Parathyroid adenoma (tissue), 2 donors: ENCODE measurements around the gene APLP2.

Experiments used
- H2AFZ ChIP-seq: fragments of 300-600 bp; sonication (generic); one replicate; pipeline ENCODE4 v1.7.0; 2017; ENCODE audit warnings: antibody characterized with exemption, mild to moderate bottlenecking
- H3K27ac ChIP-seq: fragments of 300-600 bp; sonication (generic); one replicate; pipeline ENCODE4 v1.7.0; 2017
- H3K27me3 ChIP-seq: fragments of 300-600 bp; sonication (generic); one replicate; pipeline ENCODE4 v1.7.0; 2017; ENCODE audit warnings: low read length; ENCODE audit not compliant: control insufficient read depth, insufficient read depth
- H3K36me3 ChIP-seq: fragments of 300-600 bp; sonication (generic); one replicate; pipeline ENCODE4 v1.7.0; 2017; ENCODE audit warnings: low read length; ENCODE audit not compliant: control insufficient read depth, insufficient read depth
- H3K4me1 ChIP-seq: fragments of 300-600 bp; sonication (generic); one replicate; pipeline ENCODE4 v1.7.0; 2017; ENCODE audit warnings: control low read depth
- H3K4me2 ChIP-seq: fragments of 300-600 bp; sonication (generic); one replicate; pipeline ENCODE4 v1.7.0; 2017; ENCODE audit warnings: low read length
- H3K4me3 ChIP-seq: fragments of 300-600 bp; sonication (generic); one replicate; pipeline ENCODE4 v1.7.0; 2017; ENCODE audit warnings: low read depth, low read length
- H3K79me2 ChIP-seq: fragments of 300-600 bp; sonication (generic); one replicate; pipeline ENCODE4 v1.7.0; 2017; ENCODE audit warnings: control low read depth
- H3K9ac ChIP-seq: fragments of 300-600 bp; sonication (generic); one replicate; pipeline ENCODE4 v1.7.0; 2017; ENCODE audit warnings: mild to moderate bottlenecking
- H3K9me3 ChIP-seq: fragments of 300-600 bp; sonication (generic); one replicate; pipeline ENCODE4 v1.7.0; 2017; ENCODE audit warnings: low read length; ENCODE audit not compliant: control insufficient read depth
- CTCF ChIP-seq: fragments of 300-600 bp; sonication (generic); IDR thresholded peaks from one replicate; pipeline ENCODE4 v1.7.0; 2017; ENCODE audit warnings: antibody characterized with exemption, mild to moderate bottlenecking
- donor health status: primary hyperparathyroidism.

The APLP2 gene

GRCh38 chr11:130163346-130164220 is 93.9 kb downstream of the APLP2 start:
- peaks cover 9% of the 10 kb centered on the region for H3K4me1 ChIP-seq
- H3K27me3 ChIP-seq: no peaks in the 10 kb centered on the region
- H3K9me3 ChIP-seq: no peaks in the 10 kb centered on the region
- H3K4me3 ChIP-seq: no peak overlapping the region
- H3K27ac ChIP-seq: peak overlapping the region; percentile 24
- H3K9ac ChIP-seq: no peak overlapping the region
- H3K4me2 ChIP-seq: no peak overlapping the region
- no peak overlapping the region for H2AFZ ChIP-seq
- H3K36me3 ChIP-seq: no peaks in the 10 kb centered on the region
- peaks cover 28% of the 10 kb centered on the region for H3K79me2 ChIP-seq
- no peak for TF ChIP-seq CTCF

- Histone ChIP-seq H3K4me2 (no peak overlapping the region), H3K9me3 (no peaks in the 10 kb centered on the region), H3K4me1 (peaks cover 9% of the 10 kb centered on the region), H3K4me3 (no peak overlapping the region), H2AFZ (no peak overlapping the region), H3K27me3 (no peaks in the 10 kb centered on the region), H3K36me3 (no peaks in the 10 kb centered on the region), H3K79me2 (peaks cover 28% of the 10 kb centered on the region), H3K27ac (no peak overlapping the region), H3K9ac (no peak overlapping the region)
- no peak for TF ChIP-seq CTCF
Measured at GRCh38 chr11:130164221-130164570, 94.5 kb downstream of the APLP2 start.

- Histone ChIP-seq H3K36me3 (no peaks in the 10 kb centered on the region), H3K4me3 (no peak overlapping the region), H3K4me2 (no peak overlapping the region), H3K79me2 (peaks cover 32% of the 10 kb centered on the region), H3K4me1 (peaks cover 9% of the 10 kb centered on the region), H3K9me3 (no peaks in the 10 kb centered on the region), H3K27ac (no peak overlapping the region), H3K9ac (no peak overlapping the region), H2AFZ (no peak overlapping the region), H3K27me3 (no peaks in the 10 kb centered on the region)
- no peak for TF ChIP-seq CTCF
Measured at GRCh38 chr11:130165601-130166456, 96.1 kb downstream of the APLP2 start.

GRCh38 chr11:130166457-130166784 is 96.7 kb downstream of the APLP2 start:
- Histone ChIP-seq H3K27ac (no peak overlapping the region), H3K79me2 (peaks cover 32% of the 10 kb centered on the region), H3K4me3 (no peak overlapping the region), H3K9me3 (no peaks in the 10 kb centered on the region), H3K9ac (no peak overlapping the region), H3K4me1 (peaks cover 9% of the 10 kb centered on the region), H3K36me3 (no peaks in the 10 kb centered on the region), H3K4me2 (no peak overlapping the region), H3K27me3 (no peaks in the 10 kb centered on the region), H2AFZ (no peak overlapping the region)
- no peak for TF ChIP-seq CTCF
